Smooth muscle cell (in vitro differentiated cells): ENCODE measurements around the gene CYB5R4. TPM values are rescaled to one million over a fixed set of nuclear protein-coding genes. Genes with fewer than 3 reads are reported as not detected.

ENCODE experiments used
- DNase-seq: peaks from one replicate; lab custom pipeline; 2025; ENCODE audit not compliant: unreplicated experiment; lab: John Stamatoyannopoulos, UW
- H2AFZ ChIP-seq: fragments of 200-600 bp; sonication (generic); 2 replicates; pipeline ENCODE4 v1.6.0; 2016; ENCODE audit warnings: antibody characterized with exemption, low read depth, mild to moderate bottlenecking
- H3F3A ChIP-seq: fragments of 200-600 bp; sonication (generic); 2 replicates; pipeline ENCODE4 v1.6.0; 2017; ENCODE audit warnings: antibody characterized with exemption, low read depth
- H3K27ac ChIP-seq: fragments of 200-600 bp; sonication (generic); 2 replicates; pipeline ENCODE4 v1.5.1; 2016; ENCODE audit warnings: low read depth, mild to moderate bottlenecking
- H3K27me3 ChIP-seq: fragments of 200-600 bp; sonication (generic); 2 replicates; pipeline ENCODE4 v1.6.1; 2016; ENCODE audit warnings: low read depth, mild to moderate bottlenecking
- H3K36me3 ChIP-seq: fragments of 200-600 bp; sonication (generic); 2 replicates; pipeline ENCODE4 v1.5.1; 2016; ENCODE audit warnings: low read depth
- H3K4me1 ChIP-seq: fragments of 200-600 bp; sonication (generic); 2 replicates; pipeline ENCODE4 v1.5.1; 2016; ENCODE audit warnings: low read depth
- H3K4me2 ChIP-seq: fragments of 200-600 bp; sonication (generic); 2 replicates; pipeline ENCODE4 v1.6.0; 2016; ENCODE audit warnings: mild to moderate bottlenecking
- H3K4me3 ChIP-seq: fragments of 200-600 bp; sonication (generic); 2 replicates; pipeline ENCODE4 v1.5.1; 2016; ENCODE audit warnings: mild to moderate bottlenecking
- H3K79me2 ChIP-seq: fragments of 200-600 bp; sonication (generic); 2 replicates; pipeline ENCODE4 v1.6.0; 2016; ENCODE audit warnings: low read depth, mild to moderate bottlenecking
- H3K9ac ChIP-seq: fragments of 200-600 bp; sonication (generic); 2 replicates; pipeline ENCODE4 v1.6.0; 2016; ENCODE audit warnings: low read depth
- H3K9me3 ChIP-seq: fragments of 200-600 bp; sonication (generic); replicated peaks from 2 replicates; pipeline ENCODE4 v1.5.1; 2016; ENCODE audit warnings: low read depth
- H4K20me1 ChIP-seq: fragments of 200-600 bp; sonication (generic); 2 replicates; pipeline ENCODE4 v1.6.0; 2016; ENCODE audit warnings: low read depth
- CTCF ChIP-seq: fragments of 200-600 bp; sonication (generic); IDR thresholded peaks from 2 replicates; pipeline ENCODE4 v1.5.1; 2017; ENCODE audit warnings: borderline replicate concordance, mild to moderate bottlenecking, antibody characterized with exemption; ENCODE audit not compliant: insufficient read depth, poor library complexity, severe bottlenecking
- WGBS: methylation state at CpG from one replicate; pipeline ENCODE4 v1.1.7; 2016; ENCODE audit warnings: low lambda C conversion rate; 5-methylcytosine and 5-hydroxymethylcytosine counted together
- polyA plus RNA-seq: library from polyadenylated mRNA; unstranded; fragments of >200 nt; fragmentation: Nextera tagmentation; extraction: Ambion mirVana; gene quantifications from 2 replicates; pipeline ENCODE4 v1.2.1, GENCODE V29; 2016
- total RNA-seq: library from RNA; depleted of rRNA; stranded (reverse); fragments of >200 nt; gene quantifications from 2 replicates; pipeline ENCODE4 v1.2.3, GENCODE V29; 2014

CYB5R4 gene
- total and polyA plus RNA-seq, 2 experiments from 2014 or later = 5.8 to 9.5 TPM

GRCh38 chr6:83867043-83867442 lies 7.6 kb downstream of the CYB5R4 start:
- H3K79me2 ChIP-seq = peaks cover 11% of the 10 kb centered on the region
- H3K36me3 ChIP-seq = peaks cover 12% of the 10 kb centered on the region
- DNase-seq = no peak
- peaks cover 22% of the 10 kb centered on the region for H4K20me1 ChIP-seq
- peak overlapping the region; percentile 68 for H3K27ac ChIP-seq
- H3K4me3 ChIP-seq = no peak overlapping the region
- TF ChIP-seq CTCF = no peak
- no peak overlapping the region for H3K4me2 ChIP-seq
- peak overlapping the region; percentile 15 for H3K9ac ChIP-seq
- no peaks in the 10 kb centered on the region for H3F3A ChIP-seq
- H3K4me1 ChIP-seq = no peaks in the 10 kb centered on the region
- no peaks in the 10 kb centered on the region for H3K27me3 ChIP-seq
- no peak overlapping the region for H2AFZ ChIP-seq
- no peaks in the 10 kb centered on the region for H3K9me3 ChIP-seq

- H3K9ac ChIP-seq = peak overlapping the region; percentile 15
- H3K4me1 ChIP-seq = no peaks in the 10 kb centered on the region
- TF ChIP-seq CTCF = no peak
- no peak overlapping the region for H3K4me2 ChIP-seq
- 69% methylated on average over 9 of the region's 9 CpGs for WGBS
- peak overlapping the region; percentile 68 for H3K27ac ChIP-seq
- no peaks in the 10 kb centered on the region for H3F3A ChIP-seq
- H3K79me2 ChIP-seq = peaks cover 6% of the 10 kb centered on the region
- no peak overlapping the region for H2AFZ ChIP-seq
- H3K36me3 ChIP-seq = peaks cover 12% of the 10 kb centered on the region
- H3K27me3 ChIP-seq = no peaks in the 10 kb centered on the region
- no peak for DNase-seq
- no peaks in the 10 kb centered on the region for H3K9me3 ChIP-seq
- H3K4me3 ChIP-seq = no peak overlapping the region
- peaks cover 22% of the 10 kb centered on the region for H4K20me1 ChIP-seq
Measured at GRCh38 chr6:83867527-83868161, 8.2 kb downstream of the CYB5R4 start.

GRCh38 chr6:83868639-83869038 lies 9.2 kb downstream of the CYB5R4 start:
- H4K20me1 ChIP-seq = peaks cover 15% of the 10 kb centered on the region
- no peak for TF ChIP-seq CTCF
- no peaks in the 10 kb centered on the region for H3K4me1 ChIP-seq
- no peaks in the 10 kb centered on the region for H3K9me3 ChIP-seq
- peaks cover 6% of the 10 kb centered on the region for H3K79me2 ChIP-seq
- DNase-seq = no peak
- H2AFZ ChIP-seq = no peak overlapping the region
- no peak overlapping the region for H3K4me3 ChIP-seq
- WGBS = 18% methylated on average over 1 of the region's 1 CpG
- H3K27ac ChIP-seq = peak overlapping the region; percentile 68
- H3K36me3 ChIP-seq = peaks cover 12% of the 10 kb centered on the region
- no peak overlapping the region for H3K4me2 ChIP-seq
- H3K27me3 ChIP-seq = no peaks in the 10 kb centered on the region
- no peak overlapping the region for H3K9ac ChIP-seq
- H3F3A ChIP-seq = no peaks in the 10 kb centered on the region

GRCh38 chr6:83870649-83871048 lies 11.2 kb downstream of the CYB5R4 start:
- no peak overlapping the region for H3K9ac ChIP-seq

More at GRCh38 chr6:83870649-83871048, 11.2 kb downstream of the CYB5R4 start:
- no peak overlapping the region for H3K4me3 ChIP-seq
- no peak overlapping the region for H3K27ac ChIP-seq
- H3F3A ChIP-seq = no peaks in the 10 kb centered on the region
- no peak overlapping the region for H3K4me2 ChIP-seq
- DNase-seq = no peak
- H2AFZ ChIP-seq = no peak overlapping the region
- peaks cover 13% of the 10 kb centered on the region for H3K79me2 ChIP-seq
- peaks cover 12% of the 10 kb centered on the region for H4K20me1 ChIP-seq
- H3K4me1 ChIP-seq = no peaks in the 10 kb centered on the region
- WGBS = 93% methylated on average over 4 of the region's 4 CpGs
- H3K9me3 ChIP-seq = no peaks in the 10 kb centered on the region
- H3K36me3 ChIP-seq = no peaks in the 10 kb centered on the region
- no peak for TF ChIP-seq CTCF
- H3K27me3 ChIP-seq = no peaks in the 10 kb centered on the region
